GM12878 (cell line): Measurements from ENCODE around the gene STAT3. TPM values are rescaled to one million over a fixed set of nuclear protein-coding genes. Genes with fewer than 3 reads are reported as not detected.

Experiments used
- ATAC-seq: fragments of 200-7000 bp; cut with Tn5 transposase; 3 replicates; pipeline ENCODE4 v1.9.1; 2020; ENCODE audit warnings: mild to moderate bottlenecking, moderate library complexity
- BruUV-seq: library from RNA; stranded (reverse); fragments of 400-500 nt; replicated peaks from 2 replicates; lab custom pipeline; 2021; lab: Mats Ljungman, UMichigan
- CTCF ChIA-PET: fragments of 300-600 bp; sonication (Branson Sonifier 250); formaldehyde crosslinking; extraction: SDS; loops from one replicate; lab custom pipeline; 2021; ENCODE audit warnings: inconsistent platforms; lab: Yijun Ruan, JAX
- POLR2A ChIA-PET: fragments of 350-600 bp; formaldehyde crosslinking; extraction: SDS; loops from one replicate; lab custom pipeline; 2021; ENCODE audit warnings: inconsistent platforms; lab: Charles Lee
- RAD21 ChIA-PET: fragments of 300-600 bp; sonication (Branson Sonifier 250); formaldehyde crosslinking; loops from one replicate; lab custom pipeline; 2023; ENCODE audit warnings: antibody characterized with exemption; ENCODE audit not compliant: unreplicated experiment; lab: Charles Lee
- SMC1A ChIA-PET: fragments of 300-600 bp; sonication (Branson Sonifier 250); formaldehyde crosslinking; loops from one replicate; lab custom pipeline; 2023; ENCODE audit not compliant: unreplicated experiment, uncharacterized antibody; lab: Charles Lee
- DNase-seq: peaks from one replicate; pipeline ENCODE4 v3.0.0-alpha.2; 2011; ENCODE audit warnings: low read depth, low spot score
- FAIRE-seq: peaks from 3 replicates; lab custom pipeline; 2011; peaks lifted over from hg19 to GRCh38; lab: Jason Lieb, UNC
- H2AFZ ChIP-seq: 2 replicates; pipeline ENCODE4 v1.6.0; 2011; ENCODE audit warnings: low read depth, low read length, control low read depth; ENCODE audit not compliant: control insufficient read depth
- H3K27ac ChIP-seq: 2 replicates; pipeline ENCODE4 v1.5.1; 2011; ENCODE audit warnings: control low read depth; ENCODE audit not compliant: control insufficient read depth, insufficient read depth
- H3K27me3 ChIP-seq, 2 experiments: replicated peaks in 1 of 2; 2 replicates each; pipeline versions ENCODE4 v1.6.0 to v1.6.1; 2011; ENCODE audit warnings: low read length in 1 of 2; ENCODE audit not compliant: control insufficient read depth in 2 of 2, insufficient read depth in 2 of 2
- H3K36me3 ChIP-seq, 2 experiments: 2 replicates each; pipeline ENCODE4 v1.5.1; 2011; ENCODE audit warnings: low read length in 1 of 2; ENCODE audit not compliant: control insufficient read depth in 2 of 2, insufficient read depth in 2 of 2
- H3K4me1 ChIP-seq: 2 replicates; pipeline ENCODE4 v1.6.1; 2011; ENCODE audit warnings: mild to moderate bottlenecking, low read length, moderate library complexity, mixed read lengths; ENCODE audit not compliant: control insufficient read depth, insufficient read depth
- H3K4me2 ChIP-seq: 2 replicates; pipeline ENCODE4 v1.6.0; 2011; ENCODE audit warnings: control low read depth; ENCODE audit not compliant: control insufficient read depth, insufficient read depth
- H3K4me3 ChIP-seq: fragments of 200-600 bp; sonication (generic); 2 replicates; pipeline ENCODE4 v1.5.1; 2016
- H3K79me2 ChIP-seq: 2 replicates; pipeline ENCODE4 v1.6.0; 2011; ENCODE audit warnings: low read length; ENCODE audit not compliant: control insufficient read depth, insufficient read depth
- H3K9ac ChIP-seq: 2 replicates; pipeline ENCODE4 v1.8.0; 2011; ENCODE audit warnings: low read length, control low read depth, mixed read lengths; ENCODE audit not compliant: control insufficient read depth, insufficient read depth
- H3K9me3 ChIP-seq: replicated peaks from 3 replicates; pipeline ENCODE4 v1.5.1; 2011; ENCODE audit warnings: mild to moderate bottlenecking, low read length; ENCODE audit not compliant: control insufficient read depth, insufficient read depth
- H4K20me1 ChIP-seq: 2 replicates; pipeline ENCODE4 v1.6.0; 2011; ENCODE audit not compliant: control insufficient read depth, insufficient read depth
- BCLAF1 ChIP-seq: fragments of 450-650 bp; IDR thresholded peaks from 2 replicates; pipeline ENCODE4 v1.6.1; 2017; ENCODE audit warnings: antibody characterized with exemption, mild to moderate bottlenecking, moderate library complexity
- CHD1 ChIP-seq: IDR thresholded peaks from 2 replicates; pipeline ENCODE4 v1.6.1; 2012; ENCODE audit warnings: low read depth, low read length, improper control_type of control experiment
- DPF2 ChIP-seq: fragments of 450-650 bp; IDR thresholded peaks from 2 replicates; pipeline ENCODE4 v1.6.1; 2017; ENCODE audit warnings: mild to moderate bottlenecking
- E2F4 ChIP-seq: IDR thresholded peaks from 2 replicates; pipeline ENCODE4 v1.6.1; 2012; ENCODE audit warnings: low read depth, low read length, improper control_type of control experiment
- E4F1 ChIP-seq: fragments of 450-650 bp; IDR thresholded peaks from 2 replicates; pipeline ENCODE4 v1.6.1; 2018; ENCODE audit warnings: borderline replicate concordance, mild to moderate bottlenecking; ENCODE audit not compliant: partially characterized antibody
- GABPA ChIP-seq: IDR thresholded peaks from 2 replicates; pipeline ENCODE4 v1.6.1; 2014; ENCODE audit warnings: antibody characterized with exemption, low read depth, mild to moderate bottlenecking, inconsistent platforms
- JUND ChIP-seq: IDR thresholded peaks from 2 replicates; pipeline ENCODE4 v1.6.1; 2012; ENCODE audit warnings: low read depth, mild to moderate bottlenecking, low read length, improper control_type of control experiment, moderate library complexity
- KAT2A ChIP-seq: conservative IDR thresholded peaks from 2 replicates; pipeline ENCODE4 v1.6.1; 2011; ENCODE audit warnings: low read depth, low read length; ENCODE audit not compliant: control insufficient read depth
- RFX5 ChIP-seq: IDR thresholded peaks from 2 replicates; pipeline ENCODE4 v1.6.1; 2011; ENCODE audit warnings: low read depth, low read length, improper control_type of control experiment
- SMARCA5 ChIP-seq: fragments of 450-650 bp; IDR thresholded peaks from 2 replicates; pipeline ENCODE4 v1.6.1; 2017; ENCODE audit warnings: mild to moderate bottlenecking
- TCF7 ChIP-seq: IDR thresholded peaks from 2 replicates; pipeline ENCODE4 v1.6.1; 2014; ENCODE audit warnings: antibody characterized with exemption, borderline replicate concordance
- ZBTB11 ChIP-seq: fragments of 450-650 bp; formaldehyde crosslinking; IDR thresholded peaks from 2 replicates; pipeline ENCODE4 v1.5.0; 2022; ENCODE audit warnings: mild to moderate bottlenecking, missing genetic modification characterization
- ZZZ3 ChIP-seq: IDR thresholded peaks from 2 replicates; pipeline ENCODE4 v1.6.1; 2011; ENCODE audit warnings: low read depth; ENCODE audit not compliant: control insufficient read depth, insufficient read length
- WGBS: methylation state at CpG from one replicate; pipeline ENCODE4 v1.1.6; 2016; ENCODE audit warnings: low lambda C conversion rate; ENCODE audit not compliant: insufficient replicate concordance, insufficient coverage; ENCODE audit errors: missing lambda C conversion rate; 5-methylcytosine and 5-hydroxymethylcytosine counted together
- in situ Hi-C: fragments of 300-500 bp; cut with MboI; formaldehyde crosslinking; loops from 9 replicates; pipeline ENCODE4 v1.14.3; 2018; ENCODE audit warnings: mixed read lengths
- intact Hi-C: fragments of 100-400 bp; cut with micrococcal nuclease; formaldehyde crosslinking; loops from one replicate; pipeline ENCODE4 v1.14.2; 2022; ENCODE audit not compliant: unreplicated experiment
- polyA plus RNA-seq, 11 experiments: library from polyadenylated mRNA; depleted of rRNA in 4 of 11; unstranded in 6 of 11; stranded (reverse) in 5 of 11; fragments of >200 nt; fragmentation: Nextera tagmentation in 4 of 11; fragmentation: Illumina TruSeq in 1 of 11; extraction: Ambion mirVana in 4 of 11; extraction: Trizol in 1 of 11; gene quantifications; 1 replicate in 1 of 11; 2 replicates in 10 of 11; pipeline versions ENCODE4 v1.2.1 to v1.2.3, GENCODE V29; 2011 to 2016; ENCODE audit warnings: inconsistent platforms in 2 of 11, missing spikeins in 2 of 11, low read depth in 1 of 11
- total RNA-seq, 4 experiments: library from RNA; depleted of rRNA in 3 of 4; stranded (reverse); fragments of >200 nt in 3 of 4; fragmentation: Illumina TruSeq in 1 of 4; extraction: Trizol in 1 of 4; gene quantifications; 2 replicates each; pipeline versions ENCODE4 v1.2.1 to v1.2.3, GENCODE V29; 2013 to 2021

The STAT3 gene
- total and polyA plus RNA-seq, 10 of the 15 experiments (the other 5 are each of a cell fraction or from before 2014, with no cell fraction given): 18.4 to 96.4 (median 60.9) TPM

- H3K36me3 ChIP-seq: no peaks in the 10 kb centered on the region
- H3K4me1 ChIP-seq: peaks cover 4% of the 10 kb centered on the region; the same call in 1 of the 2 replicates
- no peak overlapping the region for H2AFZ ChIP-seq
- CTCF ChIA-PET: interaction anchor here (0.6 to 16.2 kb wide), 29 partner anchors 9 to 390 kb away, joined by 3 to 732 read pairs (median 5); partner anchors contain the start of genes DNAJC7, GHDC, NAGLU and STAT5B
- WGBS: 27% methylated on average over 2 of the region's 2 CpGs
- FAIRE-seq (peak; percentile 88), ATAC-seq (peak; percentile 96), DNase-seq (no peak)
- in situ Hi-C loops: no loop called here
- H4K20me1 ChIP-seq: no peaks in the 10 kb centered on the region; the same call in 1 of the 2 replicates
- no TSS peak for BruUV-seq
- intact Hi-C loops: loop anchor here (2.0 to 10.0 kb wide), 4 partner anchors 95 to 223 kb away; partner anchors contain the start of genes HCRT and KCNH4
- no peak overlapping the region for H3K27ac ChIP-seq
- H3K9ac ChIP-seq: no peak overlapping the region
- RAD21 ChIA-PET: interaction anchor here (0.6 to 11.0 kb wide), 18 partner anchors 12 to 392 kb away, joined by 3 to 373 read pairs (median 4); no protein-coding TSS in a partner anchor
- H3K4me3 ChIP-seq: no peak overlapping the region
- H3K27me3 ChIP-seq: no peaks in the 10 kb centered on the region
- no peaks in the 10 kb centered on the region for H3K79me2 ChIP-seq
- POLR2A ChIA-PET: interaction anchor here (0.6 kb wide), 2 partner anchors 13 to 185 kb away, joined by 4 read pairs; no protein-coding TSS in a partner anchor
- no peak overlapping the region for H3K4me2 ChIP-seq
- SMC1A ChIA-PET: interaction anchor here (0.7 to 22.3 kb wide), 24 partner anchors 9 to 434 kb away, joined by 3 to 528 read pairs (median 4); partner anchors contain the start of genes HCRT and KCNH4
- H3K9me3 ChIP-seq: no peaks in the 10 kb centered on the region
- TF ChIP-seq E4F1 (no peak), JUND (no peak), GABPA (no peak), CHD1 (no peak), E2F4 (no peak), DPF2 (no peak), ZZZ3 (no peak), BCLAF1 (no peak), RFX5 (no peak), KAT2A (no peak), ZBTB11 (CRISPR knock-in tag) (no peak), SMARCA5 (no peak), TCF7 (no peak)
These were observed 19.1 kb upstream of the STAT3 start for GRCh38 chr17:42407289-42407836.
